Heart left ventricle (tissue), 13 donors: ENCODE data around the gene DNAJB2.
"Not testable (repeated sequence)": the region's sequence is repeated elsewhere in the genome, so short reads cannot be mapped to it uniquely, and the experiment has no call there.

Experiments
- POLR2A ChIP-seq, 2 donors: fragments of 450-650 bp; IDR thresholded peaks; one replicate each; pipeline ENCODE4 v1.6.1; 2017; ENCODE audit warnings: antibody characterized with exemption in 2 of 2, mild to moderate bottlenecking in 2 of 2, moderate library complexity in 2 of 2
- TF ChIP-seq, protein P1 (sequence below), 12 donors: fragments of 200-600 bp; sonication (generic) in 4 of 12; IDR thresholded peaks; one replicate each; pipeline versions ENCODE4 v1.5.0 to v1.8.0; 2018 to 2022; ENCODE audit warnings: antibody characterized with exemption in 12 of 12, mild to moderate bottlenecking in 5 of 12
- donor health status: ischemic (EF 13 %, LVEDD 7.1; RV severe dilation, severe dysfunction).
- donor health status: DM: no; HTN: yes; CAD: no.
- donor health status: DM: no; HTN: no; CAD: no.
- donor health status: ischemic (EF 25% LVEDD 6.9; RV normal size, moderate dysfunction).
- donor health status: ischemic (EF 25% LVEDD 5.7; RV mildly dilated, moderate dysfunction).
- donor health status: ischemic (EF 35%, LVEDD 5.7; RV mildly dilated, moderate dysfunction).
- donor health status: nonischemic (EF 11% LVEDD 7.7; RV severe dilation, severe dysfunction).
- donor health status: DM: yes; HTN: yes; CAD: no.
- donor health status: PGD.
- donor health status: ischemic (EF 29% LVEDD 5.4; RV normal size, mild dysfunction).
- donor health status: nonischemic (EF 23%, LVEDD 6.1; RV moderate dilation, normal function).

DNA sequence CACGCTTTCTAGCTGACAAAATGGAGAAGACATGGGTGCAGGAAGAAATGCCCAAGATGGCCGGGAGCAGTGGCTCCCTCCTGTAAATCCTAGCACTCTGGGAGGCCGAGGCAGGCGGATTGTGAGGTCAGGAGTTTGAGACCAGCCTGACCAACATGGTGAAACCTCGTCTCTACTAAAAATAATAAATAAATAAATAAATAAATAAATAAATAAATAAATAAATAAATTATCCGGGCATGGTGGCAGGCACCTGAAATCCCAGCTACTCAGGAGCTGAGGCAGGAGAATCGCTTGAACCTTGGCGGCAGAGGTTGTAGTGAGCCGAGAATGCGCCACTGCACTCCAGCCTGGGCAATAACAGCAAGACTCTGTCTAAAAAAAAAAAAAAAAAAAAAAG, 20.2 kb upstream of the DNAJB2 start:
- TF ChIP-seq, protein P1, sequence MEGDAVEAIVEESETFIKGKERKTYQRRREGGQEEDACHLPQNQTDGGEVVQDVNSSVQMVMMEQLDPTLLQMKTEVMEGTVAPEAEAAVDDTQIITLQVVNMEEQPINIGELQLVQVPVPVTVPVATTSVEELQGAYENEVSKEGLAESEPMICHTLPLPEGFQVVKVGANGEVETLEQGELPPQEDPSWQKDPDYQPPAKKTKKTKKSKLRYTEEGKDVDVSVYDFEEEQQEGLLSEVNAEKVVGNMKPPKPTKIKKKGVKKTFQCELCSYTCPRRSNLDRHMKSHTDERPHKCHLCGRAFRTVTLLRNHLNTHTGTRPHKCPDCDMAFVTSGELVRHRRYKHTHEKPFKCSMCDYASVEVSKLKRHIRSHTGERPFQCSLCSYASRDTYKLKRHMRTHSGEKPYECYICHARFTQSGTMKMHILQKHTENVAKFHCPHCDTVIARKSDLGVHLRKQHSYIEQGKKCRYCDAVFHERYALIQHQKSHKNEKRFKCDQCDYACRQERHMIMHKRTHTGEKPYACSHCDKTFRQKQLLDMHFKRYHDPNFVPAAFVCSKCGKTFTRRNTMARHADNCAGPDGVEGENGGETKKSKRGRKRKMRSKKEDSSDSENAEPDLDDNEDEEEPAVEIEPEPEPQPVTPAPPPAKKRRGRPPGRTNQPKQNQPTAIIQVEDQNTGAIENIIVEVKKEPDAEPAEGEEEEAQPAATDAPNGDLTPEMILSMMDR (IDR thresholded peaks at IDR 0.05), result not testable (repeated sequence)
- TF ChIP-seq POLR2A (IDR thresholded peaks at IDR 0.05), result not testable (repeated sequence)
